ENCODE data around the gene EMP1.

EMP1 gene, protein sequence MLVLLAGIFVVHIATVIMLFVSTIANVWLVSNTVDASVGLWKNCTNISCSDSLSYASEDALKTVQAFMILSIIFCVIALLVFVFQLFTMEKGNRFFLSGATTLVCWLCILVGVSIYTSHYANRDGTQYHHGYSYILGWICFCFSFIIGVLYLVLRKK

DNA sequence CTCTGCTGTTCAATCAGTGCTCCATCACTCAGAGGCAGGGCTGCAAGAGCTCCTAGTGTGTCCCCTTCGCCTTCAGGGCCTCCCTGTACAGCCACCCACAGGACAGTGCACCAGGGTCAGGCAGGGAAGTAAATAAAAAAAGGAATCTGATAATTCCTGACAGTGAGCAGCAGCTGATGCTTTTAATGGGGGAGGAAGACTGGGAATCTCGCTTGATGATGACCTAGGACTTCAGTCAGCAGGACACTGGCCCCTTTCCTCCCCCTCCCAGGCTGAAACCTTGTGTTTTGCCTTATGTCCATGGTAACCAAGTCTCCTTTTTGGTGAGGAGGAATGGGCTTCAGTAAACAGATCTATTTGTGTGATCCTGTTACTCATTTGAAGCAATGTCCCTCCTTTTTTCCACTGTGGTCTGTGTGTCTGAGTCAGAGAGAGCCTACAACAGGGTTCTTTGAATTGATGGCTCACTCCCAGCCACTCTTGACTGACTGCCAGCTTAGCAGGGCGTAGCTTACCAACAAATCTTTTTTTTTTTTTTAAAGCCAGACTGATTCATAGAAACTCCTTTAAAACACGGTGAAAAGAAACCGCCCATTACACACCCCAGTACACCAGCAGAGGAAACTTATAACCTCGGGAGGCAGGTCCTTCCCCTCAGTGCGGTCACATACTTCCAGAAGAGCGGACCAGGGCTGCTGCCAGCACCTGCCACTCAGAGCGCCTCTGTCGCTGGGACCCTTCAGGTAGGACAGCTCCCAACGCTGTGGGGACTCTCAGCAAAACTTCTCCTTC lies at the start of gene EMP1:
EMP1 (plus strand) TSS at position 597 of the 792 bp plus-strand sequence. CDS start 14,785 bp downstream, outside the sequence.
- peak within 1 kb of the TSS; percentile 71 for H3K27ac Mint-ChIP-seq
- H3K9me3 Mint-ChIP-seq, result no peaks in the 10 kb centered on the region
- peak within 1 kb of the TSS; percentile 74 for H3K4me3 Mint-ChIP-seq
- H3K36me3 Mint-ChIP-seq (ENCODE audit: low read depth), result peaks cover 2% of the 10 kb centered on the region
- peaks cover 38% of the 10 kb centered on the region for H3K27me3 Mint-ChIP-seq (ENCODE audit: low read depth)
- H3K4me1 Mint-ChIP-seq (ENCODE audit: low read depth), result peaks cover 24% of the 10 kb centered on the region

DNA sequence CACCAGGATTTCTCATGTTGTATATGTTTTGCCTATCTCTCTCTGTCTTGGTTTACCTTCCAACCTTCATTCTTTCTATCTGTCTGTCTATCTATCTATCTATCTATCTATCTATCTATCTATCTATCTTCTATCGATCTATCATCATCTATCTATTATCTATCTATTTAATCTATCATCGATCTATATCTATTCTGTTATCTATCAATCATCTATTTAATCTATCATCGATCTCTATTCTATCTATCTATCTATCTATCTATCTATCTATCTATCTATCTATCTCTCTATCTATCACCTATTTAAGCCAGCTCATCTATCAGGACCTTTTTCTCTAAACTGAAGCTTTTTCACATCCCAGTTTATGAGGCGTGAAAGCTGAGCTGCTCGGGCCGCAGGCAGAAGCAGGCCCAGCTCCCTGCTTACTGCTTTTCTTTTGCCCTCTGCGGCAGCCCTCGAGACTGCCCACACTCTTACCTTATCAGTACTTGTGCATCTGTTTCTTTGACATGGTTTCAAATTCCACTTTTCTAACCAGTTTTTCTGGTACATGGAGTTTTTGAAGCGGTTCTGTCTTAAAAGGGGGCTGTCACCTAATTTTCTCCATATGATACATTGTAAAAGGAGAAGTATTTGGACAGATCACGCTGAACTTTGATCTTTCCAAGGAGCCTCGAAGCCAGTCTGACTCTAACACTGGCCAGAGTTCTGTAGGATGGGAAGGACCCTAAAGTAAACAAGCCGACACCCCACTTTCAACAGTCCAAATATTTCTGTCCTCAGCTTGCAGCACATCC lies 48.6 kb upstream of the EMP1 start:
- Mint-ChIP-seq H3K4me1 (ENCODE audit: low read depth) (peaks cover 15% of the 10 kb centered on the region), H3K9me3 (no peaks in the 10 kb centered on the region), H3K4me3 (no peak overlapping the region), H3K27ac (no peak overlapping the region), H3K27me3 (ENCODE audit: low read depth) (peaks cover 4% of the 10 kb centered on the region), H3K36me3 (ENCODE audit: low read depth) (no peaks in the 10 kb centered on the region)

DNA sequence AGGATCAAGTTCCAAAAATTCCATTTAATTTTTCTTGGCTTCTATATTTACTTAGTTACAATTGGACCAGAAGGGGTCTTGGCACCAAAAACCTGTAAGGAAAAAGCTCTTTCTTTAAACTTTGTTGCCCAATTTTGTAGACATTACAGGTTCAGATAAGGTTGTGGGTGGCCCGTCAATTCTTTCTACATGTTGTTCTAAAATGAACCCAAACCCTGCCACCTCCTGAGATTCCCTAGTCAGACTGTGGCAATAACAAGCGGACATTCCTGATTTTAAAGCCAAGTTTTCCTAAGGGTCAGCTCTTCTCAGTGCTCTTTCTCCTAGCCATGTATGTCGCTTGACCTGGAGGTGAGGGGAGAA lies 48.1 kb upstream of the EMP1 start:
- H3K27ac Mint-ChIP-seq, result no peak overlapping the region

DNA sequence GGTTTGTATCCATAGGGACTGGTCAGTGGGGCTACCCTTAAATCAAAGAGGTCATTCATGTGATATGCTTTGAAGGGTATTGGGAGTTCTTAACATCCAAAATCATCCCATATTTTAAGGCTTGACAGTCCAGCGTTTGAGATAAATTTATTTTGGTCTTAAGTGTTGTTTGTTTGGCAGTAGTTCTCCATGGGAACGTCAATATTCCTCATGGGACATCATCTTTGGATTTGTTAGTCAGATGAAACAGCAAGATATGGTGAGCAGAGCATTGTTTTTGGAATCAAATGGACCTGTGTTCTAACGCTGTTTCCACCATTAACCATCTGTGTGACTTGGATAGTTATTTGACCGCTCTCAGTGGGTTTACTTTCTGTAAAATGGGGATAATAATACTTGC lies 47.1 kb upstream of the EMP1 start:
- no peak overlapping the region for H3K27ac Mint-ChIP-seq
- peaks cover 5% of the 10 kb centered on the region for H3K4me1 Mint-ChIP-seq (ENCODE audit: low read depth)
- peaks cover 4% of the 10 kb centered on the region for H3K27me3 Mint-ChIP-seq (ENCODE audit: low read depth)
- no peak overlapping the region for H3K4me3 Mint-ChIP-seq
- no peaks in the 10 kb centered on the region for H3K9me3 Mint-ChIP-seq
- no peaks in the 10 kb centered on the region for H3K36me3 Mint-ChIP-seq (ENCODE audit: low read depth)

More for the DNA sequence above, 48.1 kb upstream of the EMP1 start:
- Mint-ChIP-seq H3K9me3 (no peaks in the 10 kb centered on the region), H3K36me3 (ENCODE audit: low read depth) (no peaks in the 10 kb centered on the region), H3K27me3 (ENCODE audit: low read depth) (peaks cover 4% of the 10 kb centered on the region), H3K4me3 (no peak overlapping the region), H3K4me1 (ENCODE audit: low read depth) (peaks cover 15% of the 10 kb centered on the region)

DNA sequence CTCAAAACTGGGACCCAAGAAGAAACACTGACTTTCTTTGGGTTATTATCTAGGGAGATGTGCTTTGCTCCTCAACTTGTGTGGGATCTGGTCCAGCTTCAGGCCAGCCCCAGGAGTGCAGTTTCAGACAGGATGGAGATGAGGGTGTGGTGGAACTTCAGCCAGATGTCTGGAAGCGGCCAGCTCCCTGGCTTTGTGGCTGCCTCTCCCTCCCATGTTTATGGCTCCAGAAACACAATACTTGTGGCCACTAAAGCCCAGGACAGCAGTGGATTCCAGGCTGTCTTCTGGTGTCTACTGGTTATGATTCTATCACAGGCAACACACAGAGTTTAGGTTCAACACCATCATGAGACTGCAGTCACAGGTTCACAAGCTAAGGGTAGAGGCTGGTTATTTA lies 44.2 kb upstream of the EMP1 start:
- no peak overlapping the region for H3K27ac Mint-ChIP-seq
- H3K27me3 Mint-ChIP-seq (ENCODE audit: low read depth), result peaks cover 15% of the 10 kb centered on the region
- H3K4me1 Mint-ChIP-seq (ENCODE audit: low read depth), result no peaks in the 10 kb centered on the region
- no peaks in the 10 kb centered on the region for H3K9me3 Mint-ChIP-seq
- H3K4me3 Mint-ChIP-seq, result no peak overlapping the region
- no peaks in the 10 kb centered on the region for H3K36me3 Mint-ChIP-seq (ENCODE audit: low read depth)

DNA sequence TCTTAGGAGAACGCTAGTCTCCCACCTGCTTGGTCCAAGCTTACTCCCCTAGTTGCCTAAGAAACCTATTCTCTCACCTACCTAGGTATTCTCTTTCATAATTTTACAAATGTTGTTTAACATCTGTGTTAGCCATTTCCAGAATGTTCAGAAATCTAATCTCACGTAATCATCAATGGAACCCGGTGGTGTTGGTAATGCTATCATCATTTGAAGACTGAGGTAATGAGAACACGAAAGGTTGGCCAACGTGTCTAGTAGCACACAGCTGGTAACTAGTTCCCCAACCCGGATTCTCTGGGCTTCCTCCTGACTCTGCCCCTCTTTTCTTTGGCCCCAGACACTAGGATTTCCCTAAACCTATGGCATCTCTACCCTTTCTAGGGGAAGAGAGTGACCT lies 43.8 kb upstream of the EMP1 start:
- Mint-ChIP-seq H3K27me3 (ENCODE audit: low read depth) (peaks cover 18% of the 10 kb centered on the region), H3K9me3 (no peaks in the 10 kb centered on the region), H3K27ac (no peak overlapping the region), H3K36me3 (ENCODE audit: low read depth) (no peaks in the 10 kb centered on the region), H3K4me3 (no peak overlapping the region), H3K4me1 (ENCODE audit: low read depth) (no peaks in the 10 kb centered on the region)

DNA sequence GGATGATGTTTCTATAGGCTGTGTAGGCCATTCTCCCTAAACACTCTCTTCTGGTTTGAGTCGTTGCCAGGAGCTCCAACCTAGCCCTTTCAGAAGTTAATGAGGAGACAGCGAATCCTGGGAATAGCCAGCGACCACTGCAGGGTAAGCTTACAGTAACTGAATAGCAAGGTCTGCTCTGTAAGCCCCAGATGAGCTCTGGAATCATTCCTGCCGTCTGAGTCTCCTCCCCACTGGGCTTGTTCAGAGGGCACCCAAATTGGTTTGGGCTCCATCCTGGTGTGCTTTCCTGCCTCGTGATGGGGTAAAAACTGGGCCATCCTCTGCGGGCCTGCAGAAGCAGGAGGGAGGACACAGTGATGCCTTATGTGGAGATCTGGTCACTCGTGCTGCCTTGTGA lies 43.3 kb upstream of the EMP1 start:
- H3K27me3 Mint-ChIP-seq (ENCODE audit: low read depth), result peaks cover 20% of the 10 kb centered on the region
- no peaks in the 10 kb centered on the region for H3K4me1 Mint-ChIP-seq (ENCODE audit: low read depth)
- H3K27ac Mint-ChIP-seq, result no peak overlapping the region
- H3K9me3 Mint-ChIP-seq, result no peaks in the 10 kb centered on the region
- no peaks in the 10 kb centered on the region for H3K36me3 Mint-ChIP-seq (ENCODE audit: low read depth)
- H3K4me3 Mint-ChIP-seq, result no peak overlapping the region

DNA sequence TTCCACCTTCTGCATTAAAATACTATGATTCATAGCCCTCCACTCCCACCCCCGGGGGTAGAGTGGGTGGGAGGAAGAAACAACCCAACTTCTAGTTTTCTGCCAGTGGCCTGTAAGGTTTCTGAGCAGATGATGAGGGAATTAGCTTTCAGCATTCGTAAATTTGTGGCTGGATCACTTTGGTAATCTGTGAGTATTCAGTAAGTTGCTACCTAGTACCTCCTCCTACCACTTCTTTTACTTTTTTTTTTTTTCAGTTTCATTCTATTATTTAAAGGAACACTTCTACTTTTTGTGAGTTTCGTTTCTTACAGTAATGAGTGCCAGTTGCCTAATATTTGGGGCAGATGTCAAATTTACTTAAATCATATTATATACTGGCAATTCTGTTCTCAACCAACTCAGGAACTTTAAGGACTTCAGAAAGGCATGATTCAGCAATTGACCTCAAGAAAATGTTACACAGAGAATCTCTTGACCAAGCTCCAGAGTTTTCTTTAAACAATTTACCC lies 42.4 kb upstream of the EMP1 start:
- H3K36me3 Mint-ChIP-seq (ENCODE audit: low read depth), result no peaks in the 10 kb centered on the region
- no peaks in the 10 kb centered on the region for H3K4me1 Mint-ChIP-seq (ENCODE audit: low read depth)
- H3K4me3 Mint-ChIP-seq, result no peak overlapping the region
- H3K27ac Mint-ChIP-seq, result no peak overlapping the region
- no peaks in the 10 kb centered on the region for H3K9me3 Mint-ChIP-seq
- peaks cover 20% of the 10 kb centered on the region for H3K27me3 Mint-ChIP-seq (ENCODE audit: low read depth)

DNA sequence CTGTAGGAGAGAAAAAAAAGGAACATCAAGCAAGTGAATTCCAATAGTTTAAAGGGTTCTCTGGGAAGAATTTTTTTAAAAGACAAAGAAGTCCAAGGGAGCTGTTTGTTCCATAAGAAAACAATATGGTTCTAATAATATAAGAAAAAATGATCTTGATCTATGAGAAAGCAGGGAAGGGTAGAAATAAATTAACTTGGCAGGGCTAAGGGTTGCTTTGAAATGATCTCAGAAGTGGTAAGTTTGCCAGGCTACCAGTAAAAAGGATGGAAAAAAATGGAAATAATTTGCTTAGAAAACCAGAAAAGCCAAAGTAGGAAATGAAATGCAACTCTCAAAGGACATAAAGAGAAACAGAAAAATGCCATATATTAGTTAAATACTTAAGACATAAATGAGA lies 41.7 kb upstream of the EMP1 start:
- Mint-ChIP-seq H3K36me3 (ENCODE audit: low read depth) (no peaks in the 10 kb centered on the region), H3K9me3 (no peaks in the 10 kb centered on the region), H3K27me3 (ENCODE audit: low read depth) (peaks cover 16% of the 10 kb centered on the region), H3K4me1 (ENCODE audit: low read depth) (no peaks in the 10 kb centered on the region), H3K4me3 (no peak overlapping the region), H3K27ac (no peak overlapping the region)

DNA sequence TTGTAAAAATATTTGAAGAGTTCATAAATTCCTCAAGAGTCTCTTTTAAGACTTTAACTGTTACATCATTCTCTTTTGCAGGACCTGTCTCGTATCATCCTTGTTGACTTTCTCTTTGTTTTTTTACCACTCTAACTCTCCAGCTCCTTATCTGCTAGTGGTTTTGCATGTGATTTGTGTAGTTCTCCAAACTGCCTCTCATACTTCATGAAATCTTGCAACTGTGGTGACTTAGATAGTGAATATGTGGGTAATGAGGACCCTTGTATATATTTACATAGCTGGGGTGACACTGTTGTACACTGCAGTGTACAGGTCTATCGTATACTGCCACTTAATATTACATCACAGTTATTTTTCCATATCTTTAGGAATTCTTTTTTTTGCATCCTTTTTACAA lies 40.2 kb upstream of the EMP1 start:
- H3K9me3 Mint-ChIP-seq, result no peaks in the 10 kb centered on the region
- no peak overlapping the region for H3K4me3 Mint-ChIP-seq
- H3K36me3 Mint-ChIP-seq (ENCODE audit: low read depth), result no peaks in the 10 kb centered on the region
- H3K4me1 Mint-ChIP-seq (ENCODE audit: low read depth), result no peaks in the 10 kb centered on the region
- H3K27me3 Mint-ChIP-seq (ENCODE audit: low read depth), result peaks cover 16% of the 10 kb centered on the region
- no peak overlapping the region for H3K27ac Mint-ChIP-seq

DNA sequence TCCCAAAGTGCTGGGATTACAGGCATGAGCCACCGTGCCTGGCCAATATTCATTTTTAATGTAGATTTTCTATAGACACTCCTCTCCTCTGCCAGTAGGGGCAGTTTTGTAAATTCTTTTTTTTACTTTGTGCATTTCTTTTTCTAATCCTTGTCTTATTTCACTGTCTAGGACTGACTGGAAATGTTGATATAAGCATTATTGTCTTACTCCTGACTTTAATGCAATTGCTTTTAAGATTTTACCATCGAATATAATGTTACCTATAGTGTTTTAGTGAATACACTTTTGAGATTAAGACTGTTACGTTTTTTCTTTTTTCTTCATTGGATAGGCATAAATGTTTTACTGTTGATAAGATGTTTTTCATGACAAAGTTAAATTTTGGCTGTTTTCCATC lies 35.4 kb upstream of the EMP1 start:
- no peaks in the 10 kb centered on the region for H3K9me3 Mint-ChIP-seq
- no peaks in the 10 kb centered on the region for H3K36me3 Mint-ChIP-seq (ENCODE audit: low read depth)
- H3K4me1 Mint-ChIP-seq (ENCODE audit: low read depth), result peaks cover 15% of the 10 kb centered on the region
- no peak overlapping the region for H3K27ac Mint-ChIP-seq
- H3K27me3 Mint-ChIP-seq (ENCODE audit: low read depth), result peaks cover 11% of the 10 kb centered on the region
- H3K4me3 Mint-ChIP-seq, result no peak overlapping the region

DNA sequence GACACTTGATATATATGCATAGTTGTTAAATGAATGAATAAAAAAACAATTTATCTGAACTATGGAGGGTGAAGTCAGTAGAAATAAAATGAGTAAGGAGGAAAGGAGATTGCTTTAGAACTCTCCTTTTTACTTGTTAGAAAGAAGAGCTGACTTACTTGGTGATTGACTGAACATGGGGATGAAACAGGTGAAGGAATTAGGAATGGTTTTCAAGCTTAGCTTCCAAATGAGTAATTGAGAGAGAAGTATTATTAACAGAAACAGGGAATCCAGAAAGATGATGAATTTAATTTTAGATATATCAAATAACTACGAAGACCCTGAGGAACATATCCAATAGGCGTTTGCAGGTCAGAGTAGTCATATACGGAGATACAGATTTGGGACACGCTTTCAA lies 33.6 kb upstream of the EMP1 start:
- no peaks in the 10 kb centered on the region for H3K36me3 Mint-ChIP-seq (ENCODE audit: low read depth)
- H3K4me1 Mint-ChIP-seq (ENCODE audit: low read depth), result peaks cover 17% of the 10 kb centered on the region
- H3K4me3 Mint-ChIP-seq, result no peak overlapping the region
- H3K27me3 Mint-ChIP-seq (ENCODE audit: low read depth), result peaks cover under 1% of the 10 kb centered on the region
- no peak overlapping the region for H3K27ac Mint-ChIP-seq
- peaks cover 3% of the 10 kb centered on the region for H3K9me3 Mint-ChIP-seq

DNA sequence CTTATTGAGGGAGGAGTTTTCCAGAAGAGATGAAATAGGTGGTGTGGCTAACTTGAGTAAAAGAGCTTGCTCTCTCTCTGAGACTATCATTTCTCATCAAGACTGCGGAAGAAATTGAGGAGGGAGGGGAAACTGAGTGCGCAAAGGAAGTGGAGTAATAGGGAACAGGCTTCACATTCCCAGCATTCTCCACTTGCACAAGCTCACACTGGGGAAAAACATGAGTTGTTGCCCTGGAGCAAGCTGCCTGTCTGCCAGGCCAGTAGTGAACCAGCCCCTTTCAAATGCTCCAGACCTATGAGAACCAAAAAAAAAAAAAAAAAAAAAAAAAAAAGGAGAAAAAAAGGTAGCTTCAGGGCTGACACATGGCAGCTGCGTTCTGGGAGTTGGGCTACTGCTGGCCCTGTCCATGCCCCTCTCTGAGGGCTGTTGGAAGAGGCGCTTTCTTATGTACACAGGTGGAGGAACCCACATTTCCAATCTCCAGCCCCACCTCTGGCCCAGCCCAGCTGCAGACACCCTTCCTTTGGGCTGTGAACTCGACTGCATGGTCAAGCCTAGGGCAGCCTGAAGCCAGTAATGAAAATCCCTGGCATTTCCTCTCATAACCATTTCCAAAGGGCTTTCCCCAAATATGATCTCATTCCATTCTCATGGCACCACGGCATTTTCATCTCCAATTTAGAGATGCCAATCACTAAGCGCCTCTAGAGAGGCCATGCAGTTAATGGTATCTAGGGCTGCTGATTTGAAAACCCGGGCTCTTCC lies 32.5 kb upstream of the EMP1 start:
- H3K27ac Mint-ChIP-seq, result no peak overlapping the region
- no peaks in the 10 kb centered on the region for H3K36me3 Mint-ChIP-seq (ENCODE audit: low read depth)
- H3K4me1 Mint-ChIP-seq (ENCODE audit: low read depth), result peaks cover 17% of the 10 kb centered on the region
- peaks cover 5% of the 10 kb centered on the region for H3K27me3 Mint-ChIP-seq (ENCODE audit: low read depth)
- peaks cover 5% of the 10 kb centered on the region for H3K9me3 Mint-ChIP-seq
- no peak overlapping the region for H3K4me3 Mint-ChIP-seq

DNA sequence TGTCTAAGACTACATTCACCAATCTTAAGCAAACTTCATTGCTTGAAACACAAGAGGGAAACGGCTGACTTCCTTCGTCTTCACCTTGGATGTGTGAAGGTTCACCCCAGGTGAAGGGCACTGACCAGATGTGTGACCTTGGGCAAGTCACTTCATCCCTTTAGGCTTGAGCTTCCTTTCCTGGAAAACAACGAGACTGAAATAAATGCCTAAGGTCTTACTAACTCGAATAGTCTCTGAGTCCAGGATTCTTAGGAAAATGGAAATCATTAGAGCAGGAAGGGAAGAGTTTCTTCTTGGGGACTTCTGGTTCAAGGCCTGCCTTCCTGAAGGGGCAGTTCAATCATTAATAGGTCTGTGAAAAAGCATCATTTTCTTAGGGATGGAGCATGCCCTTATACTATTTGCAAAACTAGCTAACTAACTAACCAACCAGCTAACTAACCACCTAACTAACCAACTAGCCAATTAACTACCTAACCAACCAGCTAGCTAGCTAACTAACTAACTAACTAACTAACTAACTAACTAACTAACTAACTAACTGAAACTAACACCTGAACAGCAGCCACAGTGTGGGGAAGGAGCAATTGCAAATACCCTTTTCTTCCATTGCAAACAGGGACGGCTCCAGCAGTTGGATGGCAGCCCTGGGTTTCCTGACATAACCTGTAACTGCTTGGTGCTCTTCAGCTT lies 31.5 kb upstream of the EMP1 start:
- H3K4me3 Mint-ChIP-seq, result no peak overlapping the region
- H3K9me3 Mint-ChIP-seq, result peaks cover 5% of the 10 kb centered on the region
- H3K27me3 Mint-ChIP-seq (ENCODE audit: low read depth), result peaks cover 15% of the 10 kb centered on the region
- no peaks in the 10 kb centered on the region for H3K36me3 Mint-ChIP-seq (ENCODE audit: low read depth)
- peak overlapping the region; percentile 29 for H3K27ac Mint-ChIP-seq
- peaks cover 17% of the 10 kb centered on the region for H3K4me1 Mint-ChIP-seq (ENCODE audit: low read depth)

All from T-helper 1 cell treated with Interleukin-12 subunit alpha and Interleukin-12 subunit beta and Interleukin-4 antibody, amounts not matched to agents 30 μg/mL and 1 μg/mL, for 36 hours (primary cell).